Retinal pigment epithelial cell (primary cell): ENCODE results near the gene ADAM22.

Source experiments
- DNase-seq: peaks from one replicate; pipeline ENCODE4 v3.0.0-alpha.2; 2010; ENCODE audit warnings: low read depth
- H3K4me3 ChIP-seq: 2 replicates; pipeline ENCODE4 v1.5.1; 2011; ENCODE audit warnings: mild to moderate bottlenecking, low read length, control low read depth, moderate library complexity
- TF ChIP-seq, protein P1 (sequence below): conservative IDR thresholded peaks from 2 replicates; pipeline ENCODE4 v1.5.1; 2011; ENCODE audit warnings: low read depth, low read length, control low read depth, inconsistent platforms

ADAM22 gene

DNA sequence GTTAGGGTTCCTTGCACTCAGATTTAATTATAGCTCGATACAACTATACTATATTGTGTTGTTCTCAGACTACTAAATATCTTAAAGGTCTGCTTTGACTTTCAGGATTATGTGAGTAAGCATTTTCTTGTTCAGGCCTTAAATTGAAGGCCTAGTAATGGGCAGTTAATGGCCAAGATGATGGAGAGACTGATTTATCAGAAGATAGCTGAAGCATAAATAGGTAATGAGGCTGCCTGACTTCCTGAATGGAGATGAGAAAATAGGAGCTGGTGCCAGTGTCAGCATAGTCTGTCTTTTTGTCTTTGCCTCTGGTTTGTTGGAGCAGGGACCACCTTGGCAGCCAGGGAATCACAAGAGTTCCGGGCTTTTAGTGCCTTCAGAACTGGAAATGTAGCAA, 32.2 kb downstream of the ADAM22 start:
- no peak for DNase-seq

DNA sequence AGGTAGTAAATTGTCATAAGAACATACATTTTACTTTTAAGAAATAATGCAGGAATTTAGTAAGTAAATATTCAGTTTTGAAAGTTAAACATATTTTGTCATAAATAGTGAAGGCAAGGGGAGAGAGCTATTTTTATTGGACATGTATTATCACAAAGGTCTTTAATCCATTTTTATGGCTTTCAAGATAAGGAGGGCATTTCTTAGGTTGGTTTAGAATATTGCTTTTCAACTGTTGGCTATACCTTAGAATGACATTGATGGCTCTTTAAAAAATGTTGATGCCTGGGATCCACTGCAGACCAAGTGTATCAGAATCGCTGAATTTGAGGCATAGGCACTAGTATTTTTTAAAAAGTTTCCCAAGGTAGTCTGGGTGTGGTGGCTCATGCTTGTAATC, 34.0 kb downstream of the ADAM22 start:
- DNase-seq, result no peak
- no peak overlapping the region for H3K4me3 ChIP-seq
- TF ChIP-seq, protein P1, sequence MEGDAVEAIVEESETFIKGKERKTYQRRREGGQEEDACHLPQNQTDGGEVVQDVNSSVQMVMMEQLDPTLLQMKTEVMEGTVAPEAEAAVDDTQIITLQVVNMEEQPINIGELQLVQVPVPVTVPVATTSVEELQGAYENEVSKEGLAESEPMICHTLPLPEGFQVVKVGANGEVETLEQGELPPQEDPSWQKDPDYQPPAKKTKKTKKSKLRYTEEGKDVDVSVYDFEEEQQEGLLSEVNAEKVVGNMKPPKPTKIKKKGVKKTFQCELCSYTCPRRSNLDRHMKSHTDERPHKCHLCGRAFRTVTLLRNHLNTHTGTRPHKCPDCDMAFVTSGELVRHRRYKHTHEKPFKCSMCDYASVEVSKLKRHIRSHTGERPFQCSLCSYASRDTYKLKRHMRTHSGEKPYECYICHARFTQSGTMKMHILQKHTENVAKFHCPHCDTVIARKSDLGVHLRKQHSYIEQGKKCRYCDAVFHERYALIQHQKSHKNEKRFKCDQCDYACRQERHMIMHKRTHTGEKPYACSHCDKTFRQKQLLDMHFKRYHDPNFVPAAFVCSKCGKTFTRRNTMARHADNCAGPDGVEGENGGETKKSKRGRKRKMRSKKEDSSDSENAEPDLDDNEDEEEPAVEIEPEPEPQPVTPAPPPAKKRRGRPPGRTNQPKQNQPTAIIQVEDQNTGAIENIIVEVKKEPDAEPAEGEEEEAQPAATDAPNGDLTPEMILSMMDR, result no peak

More for the DNA sequence above, 32.2 kb downstream of the ADAM22 start:
- H3K4me3 ChIP-seq, result no peak overlapping the region
- TF ChIP-seq, protein P1, result no peak

DNA sequence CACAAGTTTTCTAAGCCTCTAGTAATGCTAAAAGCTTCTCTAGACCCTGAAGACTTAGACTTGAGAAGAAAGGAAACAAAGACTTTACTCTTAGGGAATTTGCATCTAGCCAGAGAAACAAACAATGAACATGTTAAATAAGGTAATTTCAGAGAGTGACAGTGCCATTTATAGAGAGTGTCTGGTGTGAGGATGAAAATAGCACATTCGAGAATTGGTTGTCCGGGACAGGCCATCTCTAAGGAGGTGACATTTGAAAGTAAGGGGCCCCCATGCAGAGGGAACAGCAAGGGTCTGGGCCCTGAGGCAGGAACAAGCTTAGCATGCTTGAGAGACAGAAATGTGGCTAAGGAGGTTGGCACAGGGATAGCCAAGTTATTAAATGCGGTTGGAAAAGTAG, 48.1 kb downstream of the ADAM22 start:
- TF ChIP-seq, protein P1, result no peak
- H3K4me3 ChIP-seq, result no peak overlapping the region
- DNase-seq, result no peak

DNA sequence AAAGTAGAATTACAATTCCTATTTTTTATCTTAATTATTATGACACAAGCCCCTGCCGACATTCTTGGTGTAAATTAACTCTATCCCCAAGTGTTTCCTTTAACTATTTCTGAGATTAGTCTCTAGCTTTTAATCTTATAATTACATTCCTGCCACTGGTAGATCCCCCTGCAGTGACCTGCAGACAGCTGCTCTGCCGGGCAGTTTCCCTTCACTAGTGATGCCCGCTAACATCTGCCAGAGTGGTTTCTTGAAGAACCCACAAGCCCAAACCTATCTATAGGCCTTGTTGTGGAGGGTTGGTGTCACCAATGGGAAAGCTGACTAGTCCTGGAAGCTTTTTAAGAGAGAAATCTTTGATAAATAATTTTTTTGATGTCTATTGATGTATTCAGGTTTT, 50.0 kb downstream of the ADAM22 start:
- DNase-seq, result peak; percentile 6
- TF ChIP-seq, protein P1, result no peak
- no peak overlapping the region for H3K4me3 ChIP-seq

DNA sequence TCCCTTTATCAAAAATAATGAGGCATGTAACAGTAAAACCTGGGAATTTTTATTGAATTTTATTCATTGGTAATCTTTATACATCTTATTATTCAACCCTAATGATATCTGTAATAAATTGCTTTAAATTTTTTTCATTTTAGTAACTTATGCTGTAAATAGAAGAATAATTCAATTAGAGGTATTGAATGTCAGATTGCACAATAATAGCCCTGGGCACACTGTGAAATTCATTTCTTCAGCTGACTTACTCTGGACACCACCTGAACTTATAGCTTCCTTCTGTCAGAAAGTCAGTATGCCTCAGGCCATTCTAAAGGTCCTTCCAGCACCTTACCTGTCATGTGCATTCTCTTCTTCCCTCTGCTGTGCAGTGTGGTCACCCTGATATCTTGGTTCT, 59.2 kb downstream of the ADAM22 start:
- no peak overlapping the region for H3K4me3 ChIP-seq
- TF ChIP-seq, protein P1, result no peak
- no peak for DNase-seq

DNA sequence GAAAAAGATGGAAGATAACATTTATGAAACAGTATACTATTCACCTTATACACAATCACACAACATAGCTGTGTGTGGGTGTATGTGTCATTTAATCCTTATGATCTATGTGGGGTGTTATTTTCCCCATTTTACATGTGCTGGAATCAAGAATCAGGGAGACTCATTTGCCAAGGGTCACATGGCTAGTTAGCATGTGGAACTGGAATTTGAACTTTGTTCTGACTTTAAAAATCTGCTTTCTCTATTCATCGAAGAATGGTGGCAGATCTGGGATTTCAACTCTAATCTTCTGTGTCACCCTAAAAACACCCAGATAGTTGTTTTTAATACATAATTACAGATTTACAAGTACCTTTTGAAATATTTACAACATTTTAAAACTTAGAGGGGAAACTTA, 65.2 kb downstream of the ADAM22 start:
- H3K4me3 ChIP-seq, result no peak overlapping the region
- DNase-seq, result peak; percentile 8
- TF ChIP-seq, protein P1, result no peak

DNA sequence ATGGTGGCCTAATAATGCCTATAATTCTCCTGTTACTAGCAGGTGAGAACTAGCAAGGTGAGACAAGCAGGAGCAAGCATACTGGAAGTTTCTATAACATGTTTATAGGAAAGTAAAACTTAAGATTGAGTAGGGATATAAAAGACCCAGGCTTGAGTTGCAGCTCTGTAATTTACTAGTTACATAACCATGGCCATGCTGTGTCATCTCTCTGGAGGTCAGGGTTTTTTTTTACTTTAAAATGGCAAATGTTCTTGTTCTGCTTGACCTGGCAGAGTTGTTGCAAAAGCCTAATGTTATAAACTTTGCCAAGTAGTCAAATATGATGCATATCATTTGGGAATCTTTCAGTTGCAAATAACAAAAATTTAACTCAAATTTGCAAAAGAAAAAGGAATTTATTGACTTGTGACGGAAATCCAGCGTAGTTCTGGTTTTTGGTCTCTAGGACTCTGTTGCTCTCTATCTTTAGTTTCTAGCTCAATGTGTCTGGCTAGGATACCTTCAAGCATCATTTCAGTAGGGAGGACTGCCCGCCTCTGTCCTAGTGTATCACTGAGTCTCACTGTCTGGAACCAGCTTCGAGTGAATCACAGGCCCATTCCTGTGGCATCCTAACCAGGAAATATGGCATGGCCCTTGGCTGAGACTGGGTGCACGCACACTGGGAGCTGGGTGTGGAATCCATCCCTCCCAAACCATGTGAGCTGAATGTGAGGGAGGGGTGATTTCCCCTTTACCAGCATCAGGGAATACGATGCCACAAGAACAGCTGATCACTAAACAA, 67.9 kb downstream of the ADAM22 start:
- no peak for DNase-seq
- H3K4me3 ChIP-seq, result no peak overlapping the region
- TF ChIP-seq, protein P1, result no peak
